ENCODE results near the gene TAF3.

DNA sequence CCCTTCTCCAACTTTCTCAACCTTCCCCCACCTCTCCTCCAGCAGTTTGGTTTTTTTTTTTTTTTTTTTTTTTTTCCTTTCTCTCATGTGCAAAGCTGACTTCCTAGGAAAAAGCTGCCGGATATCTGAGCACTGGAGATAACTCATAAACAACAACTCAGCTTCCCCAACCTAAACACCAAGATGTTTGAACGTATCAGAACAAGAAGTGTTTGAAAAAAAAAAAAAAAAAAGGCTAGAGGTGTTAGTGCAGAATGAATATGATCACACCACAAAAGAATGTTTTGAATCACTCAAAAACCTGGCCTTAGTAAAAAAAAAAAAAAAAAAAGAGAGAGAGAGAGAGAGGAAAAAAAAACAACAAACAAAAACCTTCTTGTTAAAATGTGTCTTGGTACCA is 247.3 kb downstream of the TAF3 start:
- TF ChIP-seq CTCF (IDR thresholded peaks at IDR 0.05) (no peak), EZH2 (IDR thresholded peaks at IDR 0.05; ENCODE audit: borderline replicate concordance, insufficient read depth, low read depth, low read length, poor library complexity, severe bottlenecking) (no peak)
